ENCODE measurements around the gene NOM1.
"Not testable (repeated sequence)": the region's sequence is repeated elsewhere in the genome, so short reads cannot be mapped to it uniquely, and the experiment has no call there.

The NOM1 gene, protein sequence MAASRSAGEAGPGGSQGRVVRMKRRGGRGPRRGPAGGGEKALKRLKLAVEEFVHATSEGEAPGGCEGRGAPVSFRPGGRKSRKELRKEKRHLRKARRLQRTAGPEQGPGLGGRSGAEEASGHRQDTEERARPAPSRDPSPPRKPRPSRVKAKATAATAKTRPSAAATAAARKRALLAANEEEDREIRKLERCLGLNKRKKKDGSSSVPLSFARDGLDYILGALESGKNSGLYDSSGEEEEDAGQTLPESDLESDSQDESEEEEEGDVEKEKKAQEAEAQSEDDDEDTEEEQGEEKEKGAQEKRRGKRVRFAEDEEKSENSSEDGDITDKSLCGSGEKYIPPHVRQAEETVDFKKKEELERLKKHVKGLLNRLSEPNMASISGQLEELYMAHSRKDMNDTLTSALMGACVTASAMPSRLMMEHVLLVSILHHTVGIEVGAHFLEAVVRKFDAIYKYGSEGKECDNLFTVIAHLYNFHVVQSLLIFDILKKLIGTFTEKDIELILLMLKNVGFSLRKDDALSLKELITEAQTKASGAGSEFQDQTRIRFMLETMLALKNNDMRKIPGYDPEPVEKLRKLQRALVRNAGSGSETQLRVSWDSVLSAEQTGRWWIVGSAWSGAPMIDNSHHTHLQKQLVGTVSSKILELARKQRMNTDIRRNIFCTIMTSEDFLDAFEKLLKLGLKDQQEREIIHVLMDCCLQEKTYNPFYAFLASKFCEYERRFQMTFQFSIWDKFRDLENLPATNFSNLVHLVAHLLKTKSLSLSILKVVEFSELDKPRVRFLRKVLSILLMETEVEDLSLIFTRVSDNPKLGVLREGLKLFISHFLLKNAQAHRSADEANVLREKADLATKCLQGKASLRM

DNA sequence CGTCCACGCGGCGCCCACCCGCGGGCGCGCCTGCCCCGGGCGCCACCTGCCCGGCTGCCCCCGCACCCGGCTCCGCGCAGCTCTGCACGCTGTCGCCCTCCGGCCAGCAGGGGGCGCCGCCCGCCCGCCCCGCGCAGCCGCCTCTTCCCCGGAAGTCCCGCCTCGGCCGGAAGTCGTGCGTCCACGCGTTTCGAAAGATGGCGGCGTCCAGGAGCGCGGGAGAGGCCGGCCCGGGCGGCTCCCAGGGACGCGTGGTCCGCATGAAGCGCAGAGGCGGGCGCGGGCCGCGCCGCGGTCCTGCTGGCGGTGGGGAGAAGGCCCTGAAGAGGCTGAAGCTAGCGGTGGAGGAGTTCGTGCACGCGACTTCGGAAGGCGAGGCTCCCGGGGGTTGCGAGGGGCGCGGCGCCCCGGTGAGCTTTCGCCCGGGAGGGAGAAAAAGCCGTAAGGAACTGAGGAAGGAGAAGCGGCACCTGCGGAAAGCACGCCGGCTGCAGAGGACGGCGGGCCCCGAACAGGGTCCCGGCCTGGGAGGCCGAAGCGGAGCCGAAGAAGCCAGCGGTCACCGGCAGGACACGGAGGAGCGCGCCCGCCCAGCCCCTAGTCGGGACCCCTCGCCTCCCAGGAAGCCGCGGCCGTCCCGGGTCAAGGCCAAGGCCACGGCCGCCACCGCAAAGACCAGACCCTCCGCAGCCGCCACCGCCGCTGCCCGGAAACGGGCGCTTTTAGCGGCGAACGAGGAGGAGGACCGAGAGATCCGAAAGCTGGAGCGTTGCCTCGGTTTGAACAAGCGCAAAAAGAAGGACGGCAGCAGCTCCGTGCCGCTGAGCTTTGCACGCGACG is at the start of gene NOM1:
Gene NOM1 (plus strand): TSS at position 172 of the 840 bp plus-strand sequence. CDS start 26 bp downstream, at position 198.
- DNase-seq = peak; percentile 79

DNA sequence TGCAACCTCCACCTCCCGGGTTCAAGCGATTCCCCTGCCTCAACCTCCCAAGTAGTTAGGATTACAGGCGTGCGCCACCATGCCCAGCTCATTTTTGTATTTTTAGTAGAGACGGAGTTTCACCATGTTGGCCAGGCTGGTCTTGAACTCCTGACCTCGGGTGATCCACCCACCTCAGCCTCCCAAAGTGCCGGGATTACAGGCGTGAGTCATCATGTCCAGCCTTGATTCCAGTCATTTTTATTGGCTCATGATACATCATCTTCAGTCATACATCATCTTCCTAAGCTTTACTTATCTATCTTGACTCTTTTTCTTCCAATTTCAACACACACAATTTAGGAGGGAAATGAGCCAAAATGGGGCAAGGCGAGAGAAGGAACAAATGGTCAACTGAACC is 49.4 kb upstream of the NOM1 start:
- not testable (repeated sequence) for DNase-seq

DNA sequence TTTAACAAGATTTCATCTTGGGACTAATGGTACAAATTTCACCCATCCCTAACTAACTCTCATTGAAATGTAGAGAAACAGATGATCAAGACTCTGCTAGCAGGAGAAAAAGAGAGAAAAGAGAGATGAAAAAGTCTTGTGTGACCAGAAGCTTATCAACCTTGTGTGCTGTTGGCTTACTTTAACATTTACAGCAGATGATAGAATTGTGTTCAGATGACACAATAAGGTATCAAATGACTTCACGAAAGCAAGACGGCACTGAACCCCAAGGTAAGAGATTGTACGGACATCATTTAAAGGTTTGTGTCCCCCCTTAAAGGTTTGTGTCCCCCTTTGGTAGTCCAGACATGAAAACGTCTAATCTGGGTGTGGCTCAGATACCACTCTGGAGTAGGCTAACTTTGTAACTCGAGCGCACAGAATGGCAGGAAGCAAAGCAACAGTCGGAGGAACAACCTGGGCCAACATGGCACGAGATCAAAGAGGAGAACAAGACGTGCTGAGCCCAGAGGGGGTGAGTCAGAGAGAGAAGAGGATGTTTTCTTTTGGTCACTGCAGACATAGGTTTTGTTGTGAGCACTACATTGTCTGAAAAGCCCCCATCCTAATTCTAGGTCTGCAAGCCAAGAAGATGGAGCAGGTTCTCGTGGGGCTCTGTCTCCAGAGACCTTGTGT is 46.1 kb upstream of the NOM1 start:
- DNase-seq = no peak

DNA sequence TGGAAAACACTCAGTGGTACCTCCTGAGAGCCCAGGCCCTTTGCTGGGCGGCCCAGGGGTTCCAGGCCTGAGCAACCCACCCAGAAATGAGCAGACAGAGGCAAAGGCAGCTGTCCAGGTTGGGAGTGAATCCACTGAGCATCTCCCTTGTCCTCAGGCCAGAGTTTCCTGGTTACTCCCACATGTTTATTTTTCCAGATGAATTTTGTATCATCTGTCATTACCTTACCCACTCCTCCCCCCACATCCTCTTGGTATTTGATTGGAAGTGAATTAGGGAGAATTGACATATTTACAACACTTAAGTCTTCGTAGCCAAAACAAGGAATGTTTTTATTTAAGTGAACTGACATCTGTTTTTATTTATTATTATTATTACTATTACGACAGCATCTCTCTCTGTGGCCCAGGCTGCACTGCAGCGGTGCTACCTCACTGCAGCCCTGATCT is 43.3 kb upstream of the NOM1 start:
- no peak for DNase-seq

DNA sequence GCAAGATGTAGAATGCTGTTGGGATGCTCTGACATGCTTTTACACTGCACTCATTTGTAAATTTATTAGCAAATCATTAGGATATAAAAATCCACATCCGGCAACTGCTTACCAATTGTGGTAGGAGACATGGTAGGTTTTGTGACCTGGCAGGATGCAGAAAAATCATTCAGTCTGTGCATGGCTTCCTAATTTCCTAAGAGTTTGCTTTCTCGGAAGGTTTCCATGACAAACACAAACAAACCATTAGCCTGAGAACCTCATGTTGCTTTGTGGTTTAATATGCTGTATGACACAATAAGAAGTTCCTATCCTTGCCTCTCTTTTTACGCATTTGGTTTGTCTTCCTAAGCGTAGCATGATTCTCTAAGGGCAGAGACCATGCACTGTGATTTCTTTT is 41.9 kb upstream of the NOM1 start:
- no peak for DNase-seq

DNA sequence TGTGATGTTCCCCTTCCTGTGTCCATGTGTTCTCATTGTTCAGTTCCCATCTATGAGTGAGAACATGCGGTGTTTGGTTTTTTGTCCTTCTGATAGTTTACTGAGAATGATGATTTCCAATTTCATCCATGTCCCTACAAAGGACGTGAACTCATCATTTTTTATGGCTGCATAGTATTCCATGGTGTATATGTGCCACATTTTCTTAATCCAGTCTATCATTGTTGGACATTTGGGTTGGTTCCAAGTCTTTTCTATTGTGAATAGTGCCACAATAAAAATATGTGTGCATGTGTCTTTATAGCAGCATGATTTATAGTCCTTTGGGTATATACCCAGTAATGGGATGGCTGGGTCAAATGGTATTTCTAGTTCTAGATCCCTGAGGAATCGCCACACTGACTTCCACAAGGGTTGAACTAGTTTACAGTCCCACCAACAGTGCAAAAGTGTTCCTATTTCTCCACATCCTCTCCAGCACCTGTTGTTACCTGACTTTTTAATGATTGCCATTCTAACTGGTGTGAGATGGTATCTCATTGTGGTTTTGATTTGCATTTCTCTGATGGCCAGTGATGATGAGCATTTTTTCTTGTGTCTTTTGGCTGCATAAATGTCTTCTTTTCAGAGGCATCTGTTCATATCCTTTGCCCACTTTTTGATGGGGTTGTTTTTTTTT is 39.8 kb upstream of the NOM1 start:
- not testable (repeated sequence) for DNase-seq

DNA sequence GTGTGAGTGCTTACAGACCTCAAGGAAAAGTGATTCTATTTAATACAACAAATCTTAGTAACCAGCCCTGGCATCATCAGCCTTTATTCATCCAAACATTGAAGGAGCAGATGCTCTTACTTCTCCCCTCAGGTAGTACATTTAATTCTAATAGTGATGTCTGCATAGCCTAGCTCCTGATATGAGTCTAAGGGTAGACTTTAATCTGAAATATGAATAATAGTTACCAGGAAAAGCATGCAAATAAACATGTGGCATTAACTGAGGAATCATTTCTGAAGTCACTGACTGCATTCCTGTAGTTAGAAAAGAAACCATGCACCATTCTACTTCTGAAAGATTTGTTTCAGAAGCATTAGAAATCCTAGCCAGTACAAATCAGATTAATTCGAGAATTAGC is 30.9 kb upstream of the NOM1 start:
- no peak for DNase-seq

DNA sequence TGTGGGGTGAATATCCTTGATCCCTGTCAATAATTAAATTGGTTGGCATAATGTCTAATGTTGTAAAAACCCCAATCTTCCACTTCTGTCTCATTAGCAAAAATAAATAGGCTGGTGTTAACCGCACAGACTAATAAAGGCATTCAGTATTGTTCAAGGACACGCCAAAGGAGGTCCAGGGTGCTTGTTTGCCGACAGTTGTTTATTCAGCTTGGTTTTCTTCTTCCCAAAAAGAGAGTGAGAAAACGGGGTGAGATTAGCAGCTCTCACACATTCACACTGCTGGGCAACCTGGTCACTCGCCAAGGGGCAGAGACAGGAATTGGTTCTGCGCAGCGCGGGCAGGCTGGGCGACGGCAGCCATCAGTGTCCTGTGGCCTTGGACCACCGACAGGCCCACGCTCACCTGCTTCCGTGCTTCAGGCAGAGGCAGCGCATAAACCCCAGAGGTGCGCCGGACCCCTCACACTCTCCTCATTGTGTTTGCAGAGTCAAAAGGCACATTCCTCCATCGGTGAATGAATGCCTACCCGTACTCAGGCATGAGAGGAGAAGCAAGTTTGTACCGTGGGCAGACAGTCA is 30.3 kb upstream of the NOM1 start:
- no peak for DNase-seq

DNA sequence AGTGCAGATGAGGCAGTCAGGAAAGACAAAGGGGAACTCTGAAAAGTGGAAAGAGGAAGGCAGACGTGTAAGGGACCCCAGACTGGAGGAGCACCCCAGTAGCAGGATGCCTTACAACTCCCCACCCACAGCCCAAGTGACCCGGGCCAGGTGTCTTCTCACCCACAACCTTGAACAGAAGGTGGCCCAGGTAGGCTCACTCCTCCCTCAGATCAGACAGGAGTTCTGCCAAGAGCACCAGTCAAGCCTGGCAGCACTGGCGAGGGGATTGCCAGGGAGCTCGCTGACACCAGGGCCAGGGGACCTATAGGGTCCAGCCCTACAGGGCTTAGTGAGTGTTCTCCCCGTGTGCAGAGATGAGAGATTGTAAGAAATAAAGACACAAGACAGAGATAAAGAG is 29.4 kb upstream of the NOM1 start:
- DNase-seq = no peak

DNA sequence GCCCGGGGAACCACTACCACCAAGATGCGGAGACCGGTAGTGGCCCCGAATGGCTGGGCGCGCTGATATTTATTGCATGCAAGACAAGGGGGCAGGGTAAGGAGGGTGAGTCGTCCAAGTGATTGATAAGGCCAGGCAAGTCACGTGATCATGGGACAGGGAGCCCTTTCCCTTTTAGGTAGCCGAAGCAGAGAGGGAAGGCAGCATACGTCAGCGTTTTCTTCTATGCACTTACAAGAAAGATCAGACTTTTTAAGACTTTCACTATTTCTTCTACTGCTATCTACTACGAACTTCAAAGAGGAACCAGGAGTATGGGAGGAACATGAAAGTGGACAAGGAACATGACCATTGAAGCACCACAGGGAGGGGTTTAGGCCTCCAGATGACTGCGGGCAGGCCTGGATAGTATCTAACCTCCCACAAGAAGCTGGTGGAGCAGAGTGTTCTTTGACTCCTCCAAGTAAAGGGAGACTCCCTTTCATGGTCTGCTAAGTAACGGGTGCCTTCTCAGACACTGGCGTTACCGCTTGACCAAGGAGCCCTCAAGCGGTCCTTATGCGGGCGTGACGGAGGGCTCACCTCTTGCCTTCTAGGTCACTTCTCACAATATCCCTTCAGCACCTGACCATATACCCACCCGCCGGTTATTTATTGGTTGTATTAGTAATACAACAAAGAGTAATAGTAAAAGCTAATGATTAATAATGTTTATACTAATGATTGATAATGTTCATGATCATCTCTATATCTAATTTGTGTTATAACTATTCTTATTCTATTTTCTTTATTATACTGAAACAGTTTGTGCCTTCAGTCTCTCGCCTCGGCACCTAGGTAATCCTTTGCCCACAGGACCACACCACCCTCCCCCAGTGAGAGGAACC is 28.8 kb upstream of the NOM1 start:
- DNase-seq = not testable (repeated sequence)

DNA sequence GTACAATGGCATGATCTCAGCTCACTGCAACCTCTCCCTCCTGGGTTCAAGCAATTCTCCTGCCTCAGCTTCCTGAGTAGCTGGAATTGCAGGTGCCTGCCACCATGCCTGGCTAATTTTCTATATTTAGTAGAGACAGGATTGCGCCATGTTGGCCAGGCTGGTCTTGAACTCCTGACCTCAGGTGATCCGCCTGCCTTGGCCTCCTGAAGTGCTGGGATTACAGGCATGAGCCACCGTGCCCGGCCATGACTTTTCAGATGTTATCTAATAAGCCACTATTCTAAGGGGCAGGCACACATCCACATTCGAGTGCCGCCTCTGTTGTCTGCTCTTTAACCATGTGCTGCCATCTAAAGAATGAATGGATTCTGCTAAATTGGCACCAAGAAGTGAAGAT is 27.2 kb upstream of the NOM1 start:
- DNase-seq = not testable (repeated sequence)

DNA sequence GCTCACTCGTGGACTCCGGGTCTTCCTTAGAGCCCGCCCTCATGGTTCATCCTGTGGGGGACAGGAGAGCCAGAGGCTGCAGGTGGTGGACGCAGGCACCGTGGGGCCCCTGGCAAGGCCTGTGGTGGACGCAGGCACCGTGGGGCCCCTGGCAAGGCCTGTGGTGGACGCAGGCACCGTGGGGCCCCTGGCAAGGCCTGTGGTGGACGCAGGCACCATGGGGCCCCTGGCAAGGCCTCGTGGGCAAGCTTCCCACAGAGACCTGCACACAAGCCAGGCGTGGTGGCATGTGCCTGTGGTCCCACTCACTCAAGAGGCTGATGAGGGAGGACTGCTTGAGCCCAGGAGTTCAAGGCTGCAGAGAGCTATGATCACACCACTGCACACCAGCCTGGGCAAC is 23.7 kb upstream of the NOM1 start:
- not testable (repeated sequence) for DNase-seq

DNA sequence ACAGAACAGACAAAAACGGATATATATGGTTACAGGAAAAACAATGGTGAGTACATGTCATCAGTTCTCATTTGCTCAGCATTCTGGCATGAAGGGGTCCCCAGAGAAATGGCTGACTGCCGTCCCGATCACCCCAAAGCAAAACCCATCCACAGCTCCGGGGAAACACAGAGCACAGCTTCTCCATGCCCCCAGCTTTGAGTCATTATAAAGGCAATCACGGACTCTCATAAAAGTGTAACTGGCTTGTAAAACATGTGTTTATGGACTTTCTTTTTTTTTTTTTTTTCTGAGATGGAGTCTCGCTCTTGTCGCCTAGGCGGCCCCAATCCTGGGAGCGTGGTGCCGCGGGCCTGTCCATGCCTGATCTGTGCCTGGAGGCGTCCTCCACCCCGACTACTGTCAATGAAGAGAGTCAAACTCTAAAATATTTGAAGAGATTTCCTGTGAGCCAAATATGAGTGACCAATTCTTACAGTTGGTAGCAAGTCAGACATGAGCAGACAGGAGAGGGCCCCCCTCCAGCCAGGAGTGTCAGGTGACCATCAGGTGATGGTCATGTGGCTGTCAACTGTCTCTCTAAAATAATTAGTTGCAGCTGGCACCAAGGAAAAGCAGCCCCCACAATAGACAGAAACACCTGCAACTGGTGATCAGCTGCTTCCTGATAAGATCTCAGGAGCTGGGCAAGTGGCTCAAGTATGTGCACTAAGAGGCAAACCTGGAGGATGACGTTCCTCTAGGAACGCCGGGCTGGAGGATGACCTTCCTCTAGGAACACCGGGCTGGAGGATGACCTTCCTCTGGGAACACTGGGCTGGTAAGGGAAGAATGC is 21.7 kb upstream of the NOM1 start:
- no peak for DNase-seq

DNA sequence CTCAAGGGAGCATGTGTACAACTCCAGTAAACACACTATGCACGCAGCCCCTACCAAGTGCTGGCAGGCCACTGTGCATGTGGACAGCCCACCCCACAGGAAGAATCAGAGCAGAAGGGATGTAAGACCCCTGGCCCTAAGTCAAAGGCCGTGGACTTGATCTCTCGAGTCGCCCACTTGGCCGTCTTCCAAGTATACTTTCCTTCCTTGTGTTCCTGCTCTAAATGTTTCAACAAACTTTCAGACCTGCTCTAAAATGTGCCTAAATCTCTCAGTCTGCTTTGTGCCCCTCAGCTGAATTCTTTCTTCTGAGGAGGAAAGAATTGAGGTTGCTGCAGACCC is 21.1 kb upstream of the NOM1 start:
- no peak for DNase-seq

DNA sequence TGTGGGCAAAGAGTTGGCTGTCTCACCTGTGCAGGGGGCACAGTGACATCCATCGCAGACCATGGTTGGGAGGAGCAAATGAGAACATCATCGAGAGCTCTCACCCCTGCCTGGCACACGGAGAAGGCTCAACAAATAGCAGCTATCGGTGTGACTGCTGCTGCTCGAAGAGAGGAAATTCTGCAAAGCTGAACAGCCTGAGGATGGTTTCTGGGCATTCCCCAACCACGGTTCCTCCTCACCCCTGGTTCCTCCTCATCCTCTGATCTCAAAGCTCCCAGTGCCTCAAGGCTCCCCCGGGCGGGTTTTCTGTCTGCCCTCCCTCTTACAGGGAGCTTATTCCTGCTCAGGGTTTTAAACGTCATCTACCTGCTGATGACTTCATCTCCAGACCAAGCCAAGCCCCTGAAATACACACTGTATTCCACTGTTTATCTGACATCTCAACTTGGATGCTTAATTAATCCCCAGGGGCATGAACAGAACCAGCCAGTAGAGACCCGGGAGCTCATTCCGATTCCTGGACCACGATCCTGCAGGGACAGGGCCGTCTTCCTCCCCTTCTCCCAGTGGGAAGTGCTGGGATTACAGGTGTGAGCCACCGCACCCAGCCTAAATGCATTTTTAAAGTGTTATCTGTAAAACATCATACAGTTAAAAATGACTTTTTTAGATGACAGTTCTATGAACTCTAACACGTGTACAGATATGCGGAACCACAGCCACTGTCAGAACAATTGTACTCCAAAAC is 19.5 kb upstream of the NOM1 start:
- no peak for DNase-seq

DNA sequence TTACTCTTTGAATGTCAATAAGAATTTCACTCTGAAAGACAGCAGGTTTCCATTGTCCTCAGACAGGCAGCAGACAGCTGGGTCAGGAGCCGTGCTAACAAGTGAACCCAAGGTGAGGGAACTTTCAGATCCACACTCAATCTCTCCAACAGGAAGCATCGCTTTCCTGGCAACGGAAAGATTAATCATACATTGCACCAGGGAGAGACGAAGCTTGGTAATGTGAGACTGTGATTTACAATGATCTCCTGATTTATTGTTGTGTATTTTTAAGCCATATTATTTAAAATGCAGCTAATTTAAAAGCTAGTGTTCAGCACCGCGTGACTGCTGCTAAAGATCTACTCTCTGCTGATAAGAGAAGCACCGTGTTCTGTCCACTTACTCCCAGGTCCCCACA is 17.5 kb upstream of the NOM1 start:
- DNase-seq = no peak

DNA sequence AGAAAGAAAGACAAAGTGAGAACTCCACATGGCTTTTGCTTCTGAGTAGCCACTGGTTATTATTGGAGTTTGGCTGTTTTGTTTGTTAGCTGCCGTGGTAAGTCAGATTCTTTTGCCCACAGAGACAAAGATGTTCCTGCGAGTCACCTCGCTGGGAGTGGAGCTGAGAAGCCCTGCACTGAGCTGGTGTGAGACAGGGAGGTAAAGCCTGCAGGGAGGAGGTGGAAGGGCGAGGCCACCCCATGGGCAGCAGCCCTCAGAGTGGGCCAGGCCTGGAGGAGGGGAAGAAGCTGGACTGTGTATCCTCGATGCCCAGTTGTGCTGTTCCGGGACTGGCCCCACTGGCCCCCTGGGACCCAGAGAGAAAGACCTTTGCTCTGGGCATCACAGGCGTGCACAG is 14.3 kb upstream of the NOM1 start:
- no peak for DNase-seq

DNA sequence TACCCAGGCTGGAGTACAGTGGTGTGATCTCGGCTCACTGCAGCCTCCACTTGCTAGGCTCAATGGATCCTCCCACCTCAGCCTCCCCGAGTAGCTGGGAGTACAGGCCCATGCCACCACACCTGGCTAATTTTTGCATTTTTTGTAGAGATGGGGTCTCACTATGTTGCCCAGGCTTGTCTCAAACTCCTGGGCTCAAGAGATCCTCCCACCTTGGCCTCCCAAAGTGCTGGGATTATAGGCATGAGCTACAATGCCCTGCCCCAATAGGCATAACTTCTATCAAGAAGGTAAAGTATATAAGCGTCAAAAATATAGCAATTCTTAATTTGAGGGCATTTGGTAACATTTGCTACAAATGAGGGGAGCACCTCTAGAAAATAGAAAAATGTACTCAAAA is 12.7 kb upstream of the NOM1 start:
- not testable (repeated sequence) for DNase-seq
